ENCODE data around the gene EXO5.

The EXO5 gene

GRCh38 chr1:40531381-40532061 lies 23.0 kb downstream of the EXO5 start, which contains the start of gene ZNF684:
Gene ZNF684, plus strand, starts transcription at chr1:40531637. Its CDS starts 1,530 bp downstream, at chr1:40533167.
- Histone ChIP-seq H4K20me1 (ENCODE audit: control insufficient read depth, insufficient read depth, low read depth, low read length) (no peaks in the 10 kb centered on the region), H3K79me2 (ENCODE audit: control insufficient read depth, low read length) (peaks cover 12% of the 10 kb centered on the region), H3F3A (ENCODE audit: control insufficient read depth, insufficient read depth) (peaks cover 4% of the 10 kb centered on the region), H3K9me2 (replicated peaks; ENCODE audit: control insufficient read depth, low read length) (no peaks in the 10 kb centered on the region), H3K4me1 (ENCODE audit: control insufficient read depth, low read length) (peaks cover 20% of the 10 kb centered on the region), H3K27me3 (ENCODE audit: control insufficient read depth, low read length) (no peaks in the 10 kb centered on the region), H3K27ac (ENCODE audit: low read depth, low read length) (peak within 1 kb of the TSS; percentile 29; the same call in 1 of the 2 replicates), H3K4me2 (ENCODE audit: low read length) (peak within 1 kb of the TSS; percentile 85), H3K9me3 (ENCODE audit: control insufficient read depth, insufficient read depth, low read length) (no peaks in the 10 kb centered on the region; the same call in 1 of the 2 replicates), H3K4me3 (ENCODE audit: low read length) (peak within 1 kb of the TSS; percentile 84), H3K36me3 (ENCODE audit: control insufficient read depth, low read length) (peaks cover 17% of the 10 kb centered on the region)
- TF ChIP-seq EZH2phosphoT487 (IDR thresholded peaks at IDR 0.05; ENCODE audit: borderline replicate concordance, low read length) (no peak), CTCF (IDR thresholded peaks at IDR 0.05; ENCODE audit: low read depth, low read length, poor library complexity, severe bottlenecking) (no peak)

GRCh38 chr1:40532062-40532389 lies 23.5 kb downstream of the EXO5 start:
- Histone ChIP-seq H3K27ac (ENCODE audit: low read depth, low read length) (peak overlapping the region; percentile 12; the same call in 1 of the 2 replicates), H3K9me2 (replicated peaks; ENCODE audit: control insufficient read depth, low read length) (no peaks in the 10 kb centered on the region), H3K27me3 (ENCODE audit: control insufficient read depth, low read length) (no peaks in the 10 kb centered on the region), H3K4me1 (ENCODE audit: control insufficient read depth, low read length) (peaks cover 20% of the 10 kb centered on the region), H3K4me3 (ENCODE audit: low read length) (peak overlapping the region; percentile 84), H3K36me3 (ENCODE audit: control insufficient read depth, low read length) (peaks cover 17% of the 10 kb centered on the region), H3K4me2 (ENCODE audit: low read length) (peak overlapping the region; percentile 85), H3K79me2 (ENCODE audit: control insufficient read depth, low read length) (peaks cover 12% of the 10 kb centered on the region), H3F3A (ENCODE audit: control insufficient read depth, insufficient read depth) (peaks cover 4% of the 10 kb centered on the region), H3K9me3 (ENCODE audit: control insufficient read depth, insufficient read depth, low read length) (no peaks in the 10 kb centered on the region; the same call in 1 of the 2 replicates), H4K20me1 (ENCODE audit: control insufficient read depth, insufficient read depth, low read depth, low read length) (no peaks in the 10 kb centered on the region)
- TF ChIP-seq EZH2phosphoT487 (IDR thresholded peaks at IDR 0.05; ENCODE audit: borderline replicate concordance, low read length) (no peak), CTCF (IDR thresholded peaks at IDR 0.05; ENCODE audit: low read depth, low read length, poor library complexity, severe bottlenecking) (no peak)

GRCh38 chr1:40532844-40533424 lies 24.4 kb downstream of the EXO5 start:
- Histone ChIP-seq H3K4me1 (ENCODE audit: control insufficient read depth, low read length) (peaks cover 20% of the 10 kb centered on the region), H3K79me2 (ENCODE audit: control insufficient read depth, low read length) (peaks cover 12% of the 10 kb centered on the region), H3K27me3 (ENCODE audit: control insufficient read depth, low read length) (no peaks in the 10 kb centered on the region), H3K9me3 (ENCODE audit: control insufficient read depth, insufficient read depth, low read length) (no peaks in the 10 kb centered on the region; the same call in 1 of the 2 replicates), H3K36me3 (ENCODE audit: control insufficient read depth, low read length) (peaks cover 17% of the 10 kb centered on the region), H3K9me2 (replicated peaks; ENCODE audit: control insufficient read depth, low read length) (no peaks in the 10 kb centered on the region), H3K27ac (ENCODE audit: low read depth, low read length) (no peak overlapping the region), H4K20me1 (ENCODE audit: control insufficient read depth, insufficient read depth, low read depth, low read length) (no peaks in the 10 kb centered on the region), H3K4me2 (ENCODE audit: low read length) (peak overlapping the region; percentile 85), H3K4me3 (ENCODE audit: low read length) (peak overlapping the region; percentile 84), H3F3A (ENCODE audit: control insufficient read depth, insufficient read depth) (peaks cover 4% of the 10 kb centered on the region)
- peak; percentile 88 for TF ChIP-seq CTCF (IDR thresholded peaks at IDR 0.05; ENCODE audit: low read depth, low read length, poor library complexity, severe bottlenecking)
- TF ChIP-seq EZH2phosphoT487 (IDR thresholded peaks at IDR 0.05; ENCODE audit: borderline replicate concordance, low read length): no peak
